ENCODE data around the gene LCN1.
"Not testable (repeated sequence)": the region's sequence is repeated elsewhere in the genome, so short reads cannot be mapped to it uniquely, and the experiment has no call there.

The LCN1 gene

GRCh38 chr9:135524130-135524861 is 3.1 kb downstream of the LCN1 start:
- no peak for DNase-seq

- DNase-seq = no peak
These were observed 4.2 kb downstream of the LCN1 start for GRCh38 chr9:135525241-135526088.

GRCh38 chr9:135526089-135526729 is 5.0 kb downstream of the LCN1 start:
- no peak for DNase-seq

GRCh38 chr9:135526730-135527571 is 5.7 kb downstream of the LCN1 start:
- no peak for DNase-seq

GRCh38 chr9:135528842-135529435 is 7.7 kb downstream of the LCN1 start:
- DNase-seq = not testable (repeated sequence)

GRCh38 chr9:135530146-135530545 is 8.9 kb downstream of the LCN1 start:
- DNase-seq = no peak

GRCh38 chr9:135531096-135531495 is 9.9 kb downstream of the LCN1 start:
- DNase-seq = no peak

- no peak for DNase-seq
These were observed 11.9 kb downstream of the LCN1 start for GRCh38 chr9:135533113-135533512.

- no peak for DNase-seq
These were observed 12.4 kb downstream of the LCN1 start for GRCh38 chr9:135533674-135534073.

- not testable (repeated sequence) for DNase-seq
These were observed 13.0 kb downstream of the LCN1 start for GRCh38 chr9:135534192-135534711.

GRCh38 chr9:135534826-135535225 is 13.6 kb downstream of the LCN1 start:
- not testable (repeated sequence) for DNase-seq

- not testable (repeated sequence) for DNase-seq
These were observed 14.4 kb downstream of the LCN1 start for GRCh38 chr9:135535631-135536030.

GRCh38 chr9:135536216-135536615 is 15.0 kb downstream of the LCN1 start:
- no peak for DNase-seq

- DNase-seq = not testable (repeated sequence)
These were observed 22.1 kb downstream of the LCN1 start for GRCh38 chr9:135543262-135543894.

GRCh38 chr9:135544981-135545635 is 23.9 kb downstream of the LCN1 start:
- no peak for DNase-seq

- DNase-seq = not testable (repeated sequence)
These were observed 24.5 kb downstream of the LCN1 start, which contains the start of gene OBP2A for GRCh38 chr9:135545646-135546176. TSS of gene OBP2A (plus strand) at chr9:135546126. CDS start at chr9:135546181, 55 bp downstream.

GRCh38 chr9:135546792-135547617 is 25.8 kb downstream of the LCN1 start:
- DNase-seq = not testable (repeated sequence)

GRCh38 chr9:135547756-135548736 is 26.8 kb downstream of the LCN1 start:
- DNase-seq = no peak
